GM12878 (cell line): Measurements from ENCODE around the gene NUBPL.

Experiments used
- ASH2L ChIP-seq: fragments of 300-600, 200-600 bp; sonication (generic); IDR thresholded peaks from 2 replicates; pipeline ENCODE4 v1.6.1; 2017; ENCODE audit warnings: low read depth, mild to moderate bottlenecking, borderline replicate concordance
- CHD2 ChIP-seq: IDR thresholded peaks from 2 replicates; pipeline ENCODE4 v1.6.1; 2011; ENCODE audit warnings: low read depth, low read length, improper control_type of control experiment, borderline replicate concordance
- POLR2A ChIP-seq: IDR thresholded peaks from 2 replicates; pipeline ENCODE4 v1.6.1; 2011; ENCODE audit warnings: low read depth, mild to moderate bottlenecking, low read length
- RFX5 ChIP-seq: IDR thresholded peaks from 2 replicates; pipeline ENCODE4 v1.6.1; 2011; ENCODE audit warnings: low read depth, low read length, improper control_type of control experiment
- SIX5 ChIP-seq: IDR thresholded peaks from 2 replicates; pipeline ENCODE4 v1.6.1; 2011; ENCODE audit warnings: mild to moderate bottlenecking, low read depth, low read length, moderate library complexity; ENCODE audit not compliant: severe bottlenecking
- SREBF2 ChIP-seq: IDR thresholded peaks from 2 replicates; pipeline ENCODE4 v1.6.1; 2012; ENCODE audit warnings: mild to moderate bottlenecking, low read length
- TF ChIP-seq, protein P1 (sequence below): IDR thresholded peaks from 2 replicates; pipeline ENCODE4 v1.6.1; 2011; ENCODE audit warnings: borderline replicate concordance, low read depth, mild to moderate bottlenecking, moderate library complexity, low read length; ENCODE audit not compliant: insufficient read depth, poor library complexity, severe bottlenecking

- TF ChIP-seq, protein P1, sequence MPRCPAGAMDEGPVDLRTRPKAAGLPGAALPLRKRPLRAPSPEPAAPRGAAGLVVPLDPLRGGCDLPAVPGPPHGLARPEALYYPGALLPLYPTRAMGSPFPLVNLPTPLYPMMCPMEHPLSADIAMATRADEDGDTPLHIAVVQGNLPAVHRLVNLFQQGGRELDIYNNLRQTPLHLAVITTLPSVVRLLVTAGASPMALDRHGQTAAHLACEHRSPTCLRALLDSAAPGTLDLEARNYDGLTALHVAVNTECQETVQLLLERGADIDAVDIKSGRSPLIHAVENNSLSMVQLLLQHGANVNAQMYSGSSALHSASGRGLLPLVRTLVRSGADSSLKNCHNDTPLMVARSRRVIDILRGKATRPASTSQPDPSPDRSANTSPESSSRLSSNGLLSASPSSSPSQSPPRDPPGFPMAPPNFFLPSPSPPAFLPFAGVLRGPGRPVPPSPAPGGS: no peak
- TF ChIP-seq ASH2L (no peak), POLR2A (no peak), SREBF2 (no peak), CHD2 (no peak), SIX5 (no peak), RFX5 (no peak)
Observed at GRCh38 chr14:31886156-31886835, 325.1 kb downstream of the NUBPL start.
